ENCODE data around the gene TAS1R2. TPM values are rescaled to one million over a fixed set of nuclear protein-coding genes. Genes with fewer than 3 reads are reported as not detected.

The TAS1R2 gene
- total and polyA plus RNA-seq, 12 donors = not detected

GRCh38 chr1:18865176-18865575 lies 5.7 kb upstream of the TAS1R2 start:
- no peak for DNase-seq
- H3K9me3 ChIP-seq (replicated peaks in 1 of 3) = no peaks in the 10 kb centered on the region
- no peak overlapping the region for H3K27ac ChIP-seq
- TF ChIP-seq, protein P1, sequence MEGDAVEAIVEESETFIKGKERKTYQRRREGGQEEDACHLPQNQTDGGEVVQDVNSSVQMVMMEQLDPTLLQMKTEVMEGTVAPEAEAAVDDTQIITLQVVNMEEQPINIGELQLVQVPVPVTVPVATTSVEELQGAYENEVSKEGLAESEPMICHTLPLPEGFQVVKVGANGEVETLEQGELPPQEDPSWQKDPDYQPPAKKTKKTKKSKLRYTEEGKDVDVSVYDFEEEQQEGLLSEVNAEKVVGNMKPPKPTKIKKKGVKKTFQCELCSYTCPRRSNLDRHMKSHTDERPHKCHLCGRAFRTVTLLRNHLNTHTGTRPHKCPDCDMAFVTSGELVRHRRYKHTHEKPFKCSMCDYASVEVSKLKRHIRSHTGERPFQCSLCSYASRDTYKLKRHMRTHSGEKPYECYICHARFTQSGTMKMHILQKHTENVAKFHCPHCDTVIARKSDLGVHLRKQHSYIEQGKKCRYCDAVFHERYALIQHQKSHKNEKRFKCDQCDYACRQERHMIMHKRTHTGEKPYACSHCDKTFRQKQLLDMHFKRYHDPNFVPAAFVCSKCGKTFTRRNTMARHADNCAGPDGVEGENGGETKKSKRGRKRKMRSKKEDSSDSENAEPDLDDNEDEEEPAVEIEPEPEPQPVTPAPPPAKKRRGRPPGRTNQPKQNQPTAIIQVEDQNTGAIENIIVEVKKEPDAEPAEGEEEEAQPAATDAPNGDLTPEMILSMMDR (IDR thresholded peaks at IDR 0.05) = no peak
- no peak for TF ChIP-seq POLR2A (IDR thresholded peaks at IDR 0.05)
- H3K4me1 ChIP-seq (replicated peaks in 1 of 2) = no peaks in the 10 kb centered on the region
- H3K4me3 ChIP-seq = no peak overlapping the region
- no peaks in the 10 kb centered on the region for H3K36me3 ChIP-seq (replicated peaks in 1 of 2)
- intact Hi-C loops (cut with DNase I) = no loop called here
- WGBS, 4 donors = 76 to 94% (median 81%) methylated on average over 3 to 9 of the region's 9 CpGs
- no peaks in the 10 kb centered on the region for H3K27me3 ChIP-seq

GRCh38 chr1:18861590-18861989 lies 2.1 kb upstream of the TAS1R2 start:
- H3K4me1 ChIP-seq (replicated peaks in 1 of 2) = no peaks in the 10 kb centered on the region
- DNase-seq = no peak
- no peaks in the 10 kb centered on the region for H3K9me3 ChIP-seq (replicated peaks in 1 of 3)
- TF ChIP-seq, protein P1 (IDR thresholded peaks at IDR 0.05) = no peak
- TF ChIP-seq POLR2A (IDR thresholded peaks at IDR 0.05) = no peak
- no peak overlapping the region for H3K27ac ChIP-seq
- H3K36me3 ChIP-seq (replicated peaks in 1 of 2) = no peaks in the 10 kb centered on the region
- 68 to 92% (median 72%) methylated on average over 2 to 8 of the region's 8 CpGs for WGBS, 4 donors
- H3K27me3 ChIP-seq = no peaks in the 10 kb centered on the region
- H3K4me3 ChIP-seq = no peak overlapping the region
- intact Hi-C loops (cut with DNase I) = no loop called here

- no peaks in the 10 kb centered on the region for H3K36me3 ChIP-seq (replicated peaks in 1 of 2)
- no peak overlapping the region for H3K27ac ChIP-seq
- no peaks in the 10 kb centered on the region for H3K4me1 ChIP-seq (replicated peaks in 1 of 2)
- DNase-seq = no peak
- no peak overlapping the region for H3K4me3 ChIP-seq
- H3K9me3 ChIP-seq (replicated peaks in 1 of 3) = no peaks in the 10 kb centered on the region
- H3K27me3 ChIP-seq = no peaks in the 10 kb centered on the region
- intact Hi-C loops (cut with DNase I) = no loop called here
- TF ChIP-seq POLR2A (IDR thresholded peaks at IDR 0.05) = no peak
- TF ChIP-seq, protein P1 (IDR thresholded peaks at IDR 0.05) = no peak
- WGBS, 4 donors = 74 to 87% (median 81%) methylated on average over 9 of the region's 9 CpGs
Measured at GRCh38 chr1:18861082-18861481, 1.6 kb upstream of the TAS1R2 start.

DNA sequence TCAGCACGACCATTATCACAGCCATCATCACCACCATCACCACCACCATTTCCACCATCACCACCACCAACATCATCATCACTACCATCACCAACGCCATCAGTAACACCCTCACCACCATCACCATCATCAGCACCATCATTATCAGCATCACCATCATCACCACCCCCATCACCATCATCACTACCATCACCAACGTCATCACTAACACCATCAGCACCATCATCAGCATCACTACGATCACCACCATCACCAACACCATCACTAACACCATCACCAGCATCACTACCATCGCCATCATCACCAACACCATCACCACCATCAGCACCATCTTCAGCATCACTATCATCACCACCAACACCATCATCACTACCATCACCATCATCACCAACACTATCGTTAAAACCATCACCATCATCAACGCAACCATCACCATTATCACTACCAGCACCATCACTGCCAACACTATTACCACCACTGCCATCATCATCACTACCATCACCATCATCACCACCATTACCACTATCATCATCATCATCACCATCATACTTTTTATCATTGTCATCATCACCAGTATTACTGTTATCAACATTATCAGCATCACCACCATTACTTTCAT lies 1.3 kb downstream of the TAS1R2 start:
- no peaks in the 10 kb centered on the region for H3K36me3 ChIP-seq (replicated peaks in 1 of 2)
- 90 to 94% (median 91%) methylated on average over 7 of the region's 7 CpGs for WGBS, 4 donors
- no peaks in the 10 kb centered on the region for H3K27me3 ChIP-seq
- H3K4me3 ChIP-seq = no peak overlapping the region
- TF ChIP-seq, protein P1 (IDR thresholded peaks at IDR 0.05) = no peak
- no peak for TF ChIP-seq POLR2A (IDR thresholded peaks at IDR 0.05)
- H3K9me3 ChIP-seq (replicated peaks in 1 of 3) = no peaks in the 10 kb centered on the region
- no peak for DNase-seq
- H3K27ac ChIP-seq = no peak overlapping the region
- intact Hi-C loops (cut with DNase I) = no loop called here
- peaks cover 0 to 4% of the 10 kb centered on the region in 2 donors for H3K4me1 ChIP-seq (replicated peaks in 1 of 2)

Measured in adrenal gland (tissue), 12 donors.